ENCODE results near the gene CHADL.
"Not testable (repeated sequence)": the region's sequence is repeated elsewhere in the genome, so short reads cannot be mapped to it uniquely, and the experiment has no call there.

Gene CHADL

GRCh38 chr22:41240377-41241132 is at the start of gene CHADL:
TSS of gene CHADL (minus strand) at chr22:41240931. CDS start at chr22:41240881, 50 bp downstream.
- no peak for FAIRE-seq

GRCh38 chr22:41289671-41290070 is 48.9 kb upstream of the CHADL start:
- no peak for FAIRE-seq

- no peak for FAIRE-seq
Observed at GRCh38 chr22:41288245-41288946, 47.7 kb upstream of the CHADL start.

- no peak for FAIRE-seq
Observed at GRCh38 chr22:41286639-41287091, 45.9 kb upstream of the CHADL start.

- peak; percentile 75 for FAIRE-seq
Observed at GRCh38 chr22:41285820-41286638, 45.3 kb upstream of the CHADL start, which contains the start of gene RANGAP1. TSS of gene RANGAP1 (minus strand) at chr22:41286187. CDS start at chr22:41281044, 5,143 bp downstream.

GRCh38 chr22:41285441-41285819 is 44.7 kb upstream of the CHADL start:
- FAIRE-seq: no peak

GRCh38 chr22:41284465-41284864 is 43.7 kb upstream of the CHADL start:
- no peak for FAIRE-seq

GRCh38 chr22:41280854-41281253 is 40.1 kb upstream of the CHADL start:
- no peak for FAIRE-seq

- no peak for FAIRE-seq
Observed at GRCh38 chr22:41280065-41280464, 39.3 kb upstream of the CHADL start.

GRCh38 chr22:41274856-41275255 is 34.1 kb upstream of the CHADL start:
- no peak for FAIRE-seq

GRCh38 chr22:41273128-41273527 is 32.4 kb upstream of the CHADL start:
- FAIRE-seq: no peak

- no peak for FAIRE-seq
Observed at GRCh38 chr22:41271787-41272186, 31.1 kb upstream of the CHADL start.

GRCh38 chr22:41267958-41268357 is 27.2 kb upstream of the CHADL start:
- FAIRE-seq: no peak

- FAIRE-seq: no peak
Observed at GRCh38 chr22:41264408-41264941, 23.7 kb upstream of the CHADL start.

GRCh38 chr22:41263704-41264103 is 23.0 kb upstream of the CHADL start:
- FAIRE-seq: no peak

- FAIRE-seq: no peak
Observed at GRCh38 chr22:41262250-41262765, 21.6 kb upstream of the CHADL start.

GRCh38 chr22:41261541-41262249 is 21.0 kb upstream of the CHADL start:
- no peak for FAIRE-seq

GRCh38 chr22:41260871-41261270 is 20.1 kb upstream of the CHADL start:
- FAIRE-seq: no peak

GRCh38 chr22:41259756-41260155 is 19.0 kb upstream of the CHADL start:
- FAIRE-seq: not testable (repeated sequence)

- FAIRE-seq: no peak
Observed at GRCh38 chr22:41257696-41258095, 17.0 kb upstream of the CHADL start.

GRCh38 chr22:41256254-41257253 is 15.8 kb upstream of the CHADL start:
- no peak for FAIRE-seq
